Aorta (tissue), 5 donors: ENCODE results near the gene DHCR24. TPM values are rescaled to one million over a fixed set of nuclear protein-coding genes. Genes with fewer than 3 reads are reported as not detected.

ENCODE experiments used
- ATAC-seq: fragments of 200-7000 bp; cut with Tn5 transposase; one replicate; pipeline ENCODE4 v1.9.1; 2022; ENCODE audit warnings: moderate library complexity; ENCODE audit not compliant: low FRiP score
- DNase-seq, 2 donors: peaks; one replicate each; pipeline ENCODE4 v3.0.0-alpha.2; 2020
- H3K27ac ChIP-seq, 2 donors: one replicate each; pipeline ENCODE4 v1.5.1; 2013; ENCODE audit warnings: low read length in 2 of 2, mild to moderate bottlenecking in 2 of 2, moderate library complexity in 2 of 2, control low read depth in 1 of 2, inconsistent platforms in 1 of 2, low read depth in 1 of 2
- H3K27me3 ChIP-seq, 2 donors: one replicate each; pipeline ENCODE4 v1.6.1; 2013; ENCODE audit warnings: control low read depth in 1 of 2, low read length in 1 of 2, mild to moderate bottlenecking in 1 of 2, moderate library complexity in 1 of 2; ENCODE audit not compliant: insufficient read depth in 2 of 2, control insufficient read depth in 1 of 2
- H3K36me3 ChIP-seq, 2 donors: one replicate each; pipeline ENCODE4 v1.6.1; 2013; ENCODE audit warnings: control low read depth in 1 of 2, low read length in 1 of 2, mild to moderate bottlenecking in 1 of 2; ENCODE audit not compliant: insufficient read depth in 2 of 2, control insufficient read depth in 1 of 2
- H3K4me1 ChIP-seq, 2 donors: one replicate each; pipeline ENCODE4 v1.6.1; 2013; ENCODE audit warnings: low read length in 2 of 2, control low read depth in 1 of 2, mild to moderate bottlenecking in 1 of 2, moderate library complexity in 1 of 2; ENCODE audit not compliant: insufficient read depth in 2 of 2, control insufficient read depth in 1 of 2
- H3K4me3 ChIP-seq, 2 donors: one replicate each; pipeline ENCODE4 v1.5.1; 2013; ENCODE audit warnings: low read length in 2 of 2, control low read depth in 1 of 2, mild to moderate bottlenecking in 1 of 2
- H3K9me3 ChIP-seq: one replicate; pipeline ENCODE4 v1.6.1; 2013; ENCODE audit warnings: mild to moderate bottlenecking, low read length; ENCODE audit not compliant: control insufficient read depth
- WGBS, 2 donors: extraction: QIAGEN DNeasy Blood & Tissue Kit; methylation state at CpG; one replicate each; pipeline ENCODE4 v1.1.7; 2013; 5-methylcytosine and 5-hydroxymethylcytosine counted together
- intact Hi-C, 2 donors: fragments of 100-400 bp; cut with DNase I; formaldehyde crosslinking; loops; one replicate each; pipeline versions ENCODE4 v1.14.2 to v1.15.0; 2022
- polyA plus RNA-seq, 2 donors: library from polyadenylated mRNA; stranded (reverse); fragments of 200-250 nt; gene quantifications; one replicate each; pipeline ENCODE4 v1.2.3, GENCODE V29; 2013
- total RNA-seq, 2 donors: library from RNA; stranded (reverse); fragmentation: NEBNext Ultra II Directional; extraction: Animal tissue kit (Norgen Biotek cat#: 25700); gene quantifications; one replicate each; pipeline ENCODE4 v1.2.1, GENCODE V29; 2021
- donor health status: healthy with polysubstance abuse.
- donor health status: Bipolar disorder and iron deficiency.
- donor health status: DM: no; HTN: no; CAD: no.
- donor health status: DM: no; HTN: no; CAD: no.
- donor health status: DM: yes; HTN: yes; CAD: no.

The DHCR24 gene
- total and polyA plus RNA-seq, 4 donors = 5.1 to 29.6 (median 16.0) TPM

DNA sequence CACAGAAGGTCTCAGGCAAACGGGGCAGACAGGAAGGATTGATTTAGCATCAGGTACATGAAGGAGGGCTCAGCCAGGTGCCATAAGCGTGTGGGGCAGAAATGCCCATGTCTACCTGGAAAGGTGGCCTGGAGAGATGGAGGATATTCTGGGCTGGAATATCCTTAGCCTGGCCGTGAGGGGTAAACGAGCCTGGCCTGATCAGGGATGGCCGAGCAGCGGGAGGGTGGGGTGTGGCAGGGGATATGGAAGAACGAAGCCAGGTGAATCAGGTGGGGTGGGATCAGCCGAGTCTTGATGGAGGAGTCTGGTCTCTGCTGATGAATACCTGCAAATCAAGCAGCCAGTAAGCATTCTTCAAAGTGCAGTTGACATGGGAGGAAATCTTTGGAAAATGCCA, 50.4 kb downstream of the DHCR24 start:
- no peaks in the 10 kb centered on the region for H3K36me3 ChIP-seq
- H3K4me3 ChIP-seq = no peak overlapping the region
- H3K4me1 ChIP-seq = no peaks in the 10 kb centered on the region
- H3K27me3 ChIP-seq = no peaks in the 10 kb centered on the region
- intact Hi-C loops = no loop called here
- H3K27ac ChIP-seq = no peak overlapping the region
- DNase-seq = no peak
- peaks cover 1% of the 10 kb centered on the region for H3K9me3 ChIP-seq
- no peak for ATAC-seq
- 80 to 82% methylated on average over 8 of the region's 8 CpGs for WGBS, 2 donors

DNA sequence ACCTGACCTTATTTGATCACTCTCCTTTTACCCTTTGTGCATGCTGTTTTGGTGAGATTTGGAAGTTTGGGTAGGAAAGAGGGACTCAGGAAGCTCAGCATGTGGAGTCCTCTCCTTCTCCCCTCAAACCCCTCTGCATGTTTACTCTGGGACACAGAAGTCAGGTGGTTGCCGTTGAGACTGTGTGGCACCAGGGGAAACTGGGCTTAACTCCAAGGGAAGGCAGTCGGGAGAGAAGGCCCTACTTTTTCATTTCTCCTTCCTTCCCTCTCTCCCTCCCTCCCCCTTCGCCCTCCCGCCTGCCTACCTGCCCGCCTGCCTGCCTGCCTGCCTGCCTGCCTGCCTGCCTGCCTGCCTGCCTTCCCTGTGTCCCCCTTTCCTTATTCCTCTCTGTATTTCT, 51.0 kb downstream of the DHCR24 start:
- H3K9me3 ChIP-seq = peaks cover 1% of the 10 kb centered on the region
- DNase-seq = no peak
- WGBS, 2 donors = 10 to 60% methylated on average over 2 to 5 of the region's 5 CpGs

DNA sequence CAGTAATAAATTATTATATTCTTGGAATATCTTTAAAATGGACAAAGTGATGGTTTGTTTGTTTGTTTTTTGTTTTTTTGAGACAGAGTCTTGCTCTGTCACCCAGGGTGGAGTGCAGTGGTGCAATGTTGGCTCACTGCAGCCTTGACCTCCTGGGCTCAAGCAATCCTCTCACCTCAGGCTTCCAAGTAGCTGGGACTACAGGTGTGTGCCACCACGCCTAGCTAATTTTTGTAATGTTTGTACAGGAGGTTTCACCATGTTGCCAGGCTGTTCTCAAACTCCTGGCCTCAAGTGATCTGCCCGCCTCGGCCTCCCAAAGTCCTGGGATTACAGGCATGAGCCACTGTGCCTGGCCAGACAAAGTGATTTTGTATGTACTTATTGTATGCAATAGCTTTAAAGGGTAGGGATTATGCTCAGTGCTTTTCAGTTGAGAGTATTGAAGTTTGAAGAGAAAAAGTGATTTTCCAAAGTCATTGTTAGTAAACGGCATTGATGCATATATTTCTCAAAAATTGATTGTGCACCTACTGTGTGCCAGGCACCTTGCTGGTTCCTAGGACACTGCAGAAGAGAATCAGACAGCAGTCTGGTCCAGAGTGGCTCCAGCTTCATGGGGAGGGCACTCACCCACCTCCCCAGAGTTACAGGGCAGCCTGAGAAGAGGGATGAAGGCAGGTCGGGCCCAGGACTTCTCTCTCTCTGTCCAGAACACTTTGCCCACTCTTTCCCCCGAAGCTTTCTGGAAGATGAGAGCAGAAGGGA, 51.7 kb downstream of the DHCR24 start:
- Histone ChIP-seq H3K9me3 (peaks cover 1% of the 10 kb centered on the region), H3K36me3 (no peaks in the 10 kb centered on the region), H3K27ac (no peak overlapping the region), H3K4me1 (no peaks in the 10 kb centered on the region), H3K27me3 (no peaks in the 10 kb centered on the region), H3K4me3 (no peak overlapping the region)
- WGBS, 2 donors = 76 to 83% methylated on average over 6 of the region's 6 CpGs
- intact Hi-C loops = no loop called here
- DNase-seq (no peak), ATAC-seq (no peak)

More for the DNA sequence above, 51.0 kb downstream of the DHCR24 start:
- intact Hi-C loops = no loop called here
- ATAC-seq = no peak
- Histone ChIP-seq H3K27ac (no peak overlapping the region), H3K4me1 (no peaks in the 10 kb centered on the region), H3K36me3 (no peaks in the 10 kb centered on the region), H3K27me3 (no peaks in the 10 kb centered on the region), H3K4me3 (no peak overlapping the region)

DNA sequence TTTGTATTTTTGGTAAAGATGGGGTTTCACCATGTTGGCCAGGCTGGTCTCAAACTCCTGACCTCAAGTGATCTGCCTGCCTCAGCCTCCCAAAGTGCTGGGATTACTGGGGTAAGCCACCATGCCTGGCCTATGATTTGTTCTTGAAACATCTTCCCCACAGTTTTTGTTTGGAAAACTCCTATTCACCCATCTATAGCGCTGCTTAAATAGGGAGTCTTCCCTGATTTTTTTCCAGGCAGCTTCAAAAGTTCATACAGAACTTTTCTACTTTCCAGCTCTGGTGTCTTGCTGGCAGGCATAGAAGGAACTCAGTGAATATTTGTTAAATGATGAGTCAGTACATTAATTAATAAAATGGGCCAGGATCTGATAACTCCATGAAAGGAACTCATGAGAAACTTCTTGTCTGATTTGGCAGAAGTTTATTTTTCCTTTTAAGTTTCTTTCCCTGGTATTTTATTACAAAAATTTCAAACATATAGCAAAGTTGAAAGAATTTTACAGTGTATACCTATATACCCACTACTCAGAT, 52.9 kb downstream of the DHCR24 start:
- no peaks in the 10 kb centered on the region for H3K27me3 ChIP-seq
- intact Hi-C loops = no loop called here
- no peak overlapping the region for H3K27ac ChIP-seq
- no peak for ATAC-seq
- H3K36me3 ChIP-seq = no peaks in the 10 kb centered on the region
- DNase-seq = no peak
- WGBS, 2 donors = 92 to 97% methylated on average over 1 of the region's 1 CpG
- H3K4me1 ChIP-seq = no peaks in the 10 kb centered on the region
- H3K4me3 ChIP-seq = no peak overlapping the region
- H3K9me3 ChIP-seq = peaks cover 4% of the 10 kb centered on the region

- no peak for ATAC-seq
- Histone ChIP-seq H3K4me1 (no peaks in the 10 kb centered on the region), H3K36me3 (no peaks in the 10 kb centered on the region), H3K27me3 (no peaks in the 10 kb centered on the region), H3K27ac (no peak overlapping the region), H3K9me3 (peaks cover 5% of the 10 kb centered on the region), H3K4me3 (no peak overlapping the region)
- 71 to 74% methylated on average over 9 of the region's 9 CpGs for WGBS, 2 donors
- intact Hi-C loops = no loop called here
- no peak for DNase-seq
Measured at GRCh38 chr1:54833121-54833520, 53.9 kb downstream of the DHCR24 start.

DNA sequence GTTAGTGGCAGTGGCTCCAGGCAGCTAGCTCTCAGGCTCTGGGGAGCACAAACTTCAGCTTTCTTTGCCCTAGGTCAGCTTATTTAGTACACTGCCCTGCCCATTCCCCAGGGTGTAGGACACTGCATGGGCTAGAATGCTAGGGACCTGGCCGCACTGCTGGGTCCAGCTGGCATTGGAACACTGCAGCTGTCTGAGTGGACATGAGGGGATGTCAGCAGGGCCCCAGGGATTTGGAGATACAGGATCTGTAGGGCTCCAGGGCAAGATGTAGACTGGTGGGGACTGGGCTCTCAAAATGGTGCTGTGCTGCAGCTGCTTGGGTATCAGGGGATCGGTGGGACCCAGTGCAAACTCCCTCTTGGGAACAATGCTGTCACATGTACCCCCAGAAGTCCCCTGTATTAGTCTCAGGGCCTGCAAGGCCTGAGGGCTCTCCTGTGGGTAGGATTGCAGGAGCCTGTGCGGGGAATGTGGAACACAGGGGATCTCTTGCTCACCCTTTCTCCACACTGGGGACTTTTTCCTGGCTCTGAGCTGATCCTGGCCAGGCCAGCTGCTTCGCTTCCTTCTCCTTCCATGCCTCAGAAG, 60.7 kb downstream of the DHCR24 start:
- DNase-seq (no peak), ATAC-seq (no peak)
- WGBS, 2 donors = 91 to 93% methylated on average over 4 of the region's 4 CpGs
- Histone ChIP-seq H3K27ac (no peak overlapping the region), H3K4me3 (no peak overlapping the region), H3K9me3 (peaks cover 5% of the 10 kb centered on the region), H3K36me3 (no peaks in the 10 kb centered on the region), H3K4me1 (no peaks in the 10 kb centered on the region), H3K27me3 (no peaks in the 10 kb centered on the region)
- intact Hi-C loops = no loop called here

DNA sequence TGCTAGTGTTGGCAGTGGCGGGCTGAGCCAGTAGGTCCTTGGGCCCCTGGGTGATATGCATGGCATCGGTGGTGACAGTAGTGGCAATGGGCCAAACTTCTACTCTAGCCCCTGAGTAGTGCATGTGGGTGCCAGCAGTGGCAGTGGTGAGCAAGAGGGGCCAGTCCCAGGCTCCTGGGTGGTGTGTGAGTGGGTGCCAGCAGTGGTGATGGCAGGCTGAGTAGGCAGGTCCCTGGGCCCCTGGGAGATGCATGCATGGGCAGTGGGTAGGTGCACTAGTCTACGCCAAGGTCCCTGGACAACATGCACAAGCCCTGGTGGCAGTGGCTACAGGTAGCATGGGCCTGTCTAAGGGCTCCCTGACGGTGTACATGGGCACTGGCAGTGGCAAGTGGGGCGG, 61.3 kb downstream of the DHCR24 start:
- H3K9me3 ChIP-seq = peaks cover 5% of the 10 kb centered on the region
- WGBS, 2 donors = 88 to 90% methylated on average over 5 of the region's 5 CpGs

GRCh38 chr1:54823670-54824069, 63.3 kb downstream of the DHCR24 start:
- Histone ChIP-seq H3K27ac (no peak overlapping the region), H3K9me3 (peaks cover 3% of the 10 kb centered on the region), H3K4me1 (no peaks in the 10 kb centered on the region), H3K36me3 (no peaks in the 10 kb centered on the region), H3K27me3 (no peaks in the 10 kb centered on the region), H3K4me3 (no peak overlapping the region)
- 85% methylated on average over 3 of the region's 3 CpGs for WGBS, 2 donors
- DNase-seq (no peak), ATAC-seq (no peak)
- intact Hi-C loops = no loop called here

More for the DNA sequence above, 61.3 kb downstream of the DHCR24 start:
- Histone ChIP-seq H3K36me3 (no peaks in the 10 kb centered on the region), H3K4me3 (no peak overlapping the region), H3K4me1 (no peaks in the 10 kb centered on the region), H3K27me3 (no peaks in the 10 kb centered on the region), H3K27ac (no peak overlapping the region)
- ATAC-seq (no peak), DNase-seq (no peak)
- intact Hi-C loops = no loop called here

DNA sequence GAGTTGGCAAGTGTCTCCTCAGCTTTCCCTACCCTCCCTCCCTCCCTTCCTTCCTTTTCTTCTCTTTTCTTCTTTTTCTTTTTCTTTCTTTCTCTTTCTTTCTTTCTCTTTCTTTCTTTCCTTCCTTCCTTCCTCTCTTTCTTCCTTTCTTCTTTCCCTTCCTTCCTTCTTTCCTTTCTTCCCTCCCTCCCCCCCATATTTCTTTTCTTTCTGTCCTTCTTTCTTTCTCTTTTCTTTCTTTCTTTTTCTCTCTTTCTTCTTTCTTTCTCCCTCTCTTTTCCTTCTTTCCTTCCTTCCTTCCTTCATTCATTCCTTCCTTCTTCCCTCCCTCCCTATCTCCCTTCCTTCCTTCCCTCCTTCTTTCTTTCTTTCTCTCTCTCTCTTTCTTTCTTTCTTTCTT, 67.3 kb downstream of the DHCR24 start:
- no peak overlapping the region for H3K27ac ChIP-seq
- H3K4me1 ChIP-seq = no peaks in the 10 kb centered on the region
- no peak overlapping the region for H3K4me3 ChIP-seq
- no peak for ATAC-seq
- intact Hi-C loops = loop anchor here in 1 of 2 donors (10.0 kb wide), 2 partner anchors 325 to 745 kb away; no protein-coding TSS in a partner anchor
- no peaks in the 10 kb centered on the region for H3K27me3 ChIP-seq
- no peak for DNase-seq
- H3K36me3 ChIP-seq = no peaks in the 10 kb centered on the region
- H3K9me3 ChIP-seq = peaks cover 1% of the 10 kb centered on the region
